Mesenchymal stem cell (in vitro differentiated cells and primary cell): Measurements from ENCODE around the gene KIF26B.

Experiments used
- DNase-seq: peaks from one replicate; pipeline ENCODE4 v3.0.0-alpha.2; 2013
- H2AFZ ChIP-seq: one replicate; pipeline ENCODE4 v1.6.1; 2013; ENCODE audit warnings: low read depth, mild to moderate bottlenecking, control low read depth, inconsistent platforms, low read length, moderate library complexity
- H2AK5ac ChIP-seq: 2 replicates; pipeline ENCODE4 v1.6.1; 2013; ENCODE audit warnings: low read length, moderate library complexity, mild to moderate bottlenecking, inconsistent platforms; ENCODE audit not compliant: severe bottlenecking
- H2BK120ac ChIP-seq: one replicate; pipeline ENCODE4 v1.6.1; 2013; ENCODE audit warnings: low read depth, mild to moderate bottlenecking, inconsistent platforms, low read length, moderate library complexity
- H2BK12ac ChIP-seq, 2 experiments: one replicate each; pipeline ENCODE4 v1.6.1; 2013; ENCODE audit warnings: inconsistent platforms in 2 of 2, low read length in 2 of 2, mild to moderate bottlenecking in 2 of 2, moderate library complexity in 2 of 2, control low read depth in 1 of 2
- H2BK15ac ChIP-seq: one replicate; pipeline ENCODE4 v1.6.1; 2013; ENCODE audit warnings: mild to moderate bottlenecking, low read depth, inconsistent platforms; ENCODE audit not compliant: poor library complexity, severe bottlenecking
- H2BK5ac ChIP-seq: 2 replicates; pipeline ENCODE4 v1.6.1; 2013; ENCODE audit warnings: low read depth, mild to moderate bottlenecking, low read length, control low read depth, inconsistent platforms; ENCODE audit not compliant: poor library complexity, severe bottlenecking
- H3K14ac ChIP-seq, 2 experiments: one replicate each; pipeline ENCODE4 v1.6.1; 2013; ENCODE audit warnings: inconsistent platforms in 2 of 2, low read length in 2 of 2, control low read depth in 1 of 2, mild to moderate bottlenecking in 1 of 2, moderate library complexity in 1 of 2
- H3K18ac ChIP-seq, 2 experiments: one replicate each; pipeline ENCODE4 v1.6.1; 2013; ENCODE audit warnings: inconsistent platforms in 2 of 2, low read length in 2 of 2, control low read depth in 1 of 2, low read depth in 1 of 2, mild to moderate bottlenecking in 1 of 2
- H3K23ac ChIP-seq, 2 experiments: one replicate each; pipeline ENCODE4 v1.6.1; 2013; ENCODE audit warnings: inconsistent platforms in 2 of 2, low read length in 2 of 2, mild to moderate bottlenecking in 2 of 2, moderate library complexity in 2 of 2, control low read depth in 1 of 2
- H3K27ac ChIP-seq: 2 replicates; pipeline ENCODE4 v1.5.1; 2013; ENCODE audit warnings: mild to moderate bottlenecking, moderate library complexity, low read length, control low read depth, inconsistent platforms; ENCODE audit not compliant: poor library complexity, severe bottlenecking
- H3K27me3 ChIP-seq, 2 experiments: 2 replicates each; pipeline versions ENCODE4 v1.6.1 to v1.7.0; 2013; ENCODE audit warnings: low read length in 2 of 2, mild to moderate bottlenecking in 2 of 2, moderate library complexity in 2 of 2, control low read depth in 1 of 2, inconsistent platforms in 1 of 2; ENCODE audit not compliant: control insufficient read depth in 1 of 2, insufficient read depth in 1 of 2
- H3K36me3 ChIP-seq, 2 experiments: 2 replicates each; pipeline versions ENCODE4 v1.6.1 to v1.7.0; 2013; ENCODE audit warnings: low read length in 2 of 2, control low read depth in 1 of 2, inconsistent platforms in 1 of 2, low read depth in 1 of 2, mild to moderate bottlenecking in 1 of 2; ENCODE audit not compliant: insufficient read depth in 2 of 2, control insufficient read depth in 1 of 2
- H3K4ac ChIP-seq, 2 experiments: one replicate each; pipeline ENCODE4 v1.6.1; 2013; ENCODE audit warnings: inconsistent platforms in 2 of 2, low read length in 2 of 2, mild to moderate bottlenecking in 2 of 2, moderate library complexity in 2 of 2, control low read depth in 1 of 2, low read depth in 1 of 2
- H3K4me1 ChIP-seq: 2 replicates; pipeline ENCODE4 v1.6.1; 2013; ENCODE audit warnings: low read depth, low read length, control low read depth; ENCODE audit not compliant: control insufficient read depth, insufficient read depth
- H3K4me2 ChIP-seq: 2 replicates; pipeline ENCODE4 v1.6.1; 2013; ENCODE audit warnings: low read length, mild to moderate bottlenecking, inconsistent platforms; ENCODE audit not compliant: poor library complexity, severe bottlenecking
- H3K4me3 ChIP-seq, 2 experiments: 2 replicates each; pipeline versions ENCODE4 v1.5.1 to v1.7.0; 2013; ENCODE audit warnings: low read length in 2 of 2, mild to moderate bottlenecking in 2 of 2, control low read depth in 1 of 2, low read depth in 1 of 2; ENCODE audit not compliant: insufficient read depth in 1 of 2
- H3K79me1 ChIP-seq: replicated peaks from 2 replicates; pipeline ENCODE4 v1.6.1; 2013; ENCODE audit warnings: mild to moderate bottlenecking, control low read depth, low read length, inconsistent platforms; ENCODE audit not compliant: poor library complexity, severe bottlenecking
- H3K9ac ChIP-seq: 2 replicates; pipeline ENCODE4 v1.7.0; 2013; ENCODE audit warnings: mild to moderate bottlenecking, low read length, moderate library complexity
- H3K9me3 ChIP-seq: 2 replicates; pipeline ENCODE4 v1.7.0; 2013; ENCODE audit warnings: mild to moderate bottlenecking, low read length; ENCODE audit not compliant: control insufficient read depth
- H4K8ac ChIP-seq: one replicate; pipeline ENCODE4 v1.6.1; 2013; ENCODE audit warnings: inconsistent platforms, mild to moderate bottlenecking, low read length, moderate library complexity
- H4K91ac ChIP-seq: one replicate; pipeline ENCODE4 v1.6.1; 2013; ENCODE audit warnings: mild to moderate bottlenecking, low read length, inconsistent platforms
- WGBS: methylation state at CpG from one replicate; pipeline ENCODE4 v1.1.7; 2013; ENCODE audit warnings: mixed read lengths; 5-methylcytosine and 5-hydroxymethylcytosine counted together

The KIF26B gene

DNA sequence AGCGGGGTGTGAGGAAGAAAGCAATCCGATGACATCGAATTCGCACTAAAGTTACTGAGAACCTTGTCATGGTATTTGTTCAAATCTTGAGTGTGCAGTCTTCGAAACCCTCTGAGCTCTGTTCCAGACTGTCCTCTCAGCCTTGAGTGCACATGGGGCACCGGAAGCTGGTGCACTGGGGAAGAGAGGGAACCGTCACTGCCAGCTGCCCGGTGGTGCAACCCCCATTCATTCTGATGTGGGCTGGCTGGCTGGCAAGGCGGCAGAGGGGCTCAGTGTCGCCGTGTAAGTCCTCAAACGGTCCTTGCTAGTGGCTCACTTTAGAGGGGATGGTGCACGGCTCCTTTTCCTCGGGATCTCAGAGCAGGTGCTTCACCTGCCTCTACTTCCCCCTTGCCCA is 137.4 kb downstream of the KIF26B start:
- 83% methylated on average over 11 of the region's 14 CpGs for WGBS
- peaks cover 0 to 12% of the 10 kb centered on the region in 2 experiments for H3K27me3 ChIP-seq
- H2BK120ac ChIP-seq = no peak overlapping the region
- no peak overlapping the region for H3K27ac ChIP-seq
- no peaks in the 10 kb centered on the region for H3K79me1 ChIP-seq
- no peak overlapping the region for H2BK12ac ChIP-seq
- no peak overlapping the region for H3K4me2 ChIP-seq
- H3K4me3 ChIP-seq = no peak overlapping the region
- H2BK15ac ChIP-seq = no peak overlapping the region
- no peak overlapping the region for H4K91ac ChIP-seq
- no peak overlapping the region for H3K23ac ChIP-seq
- H3K9me3 ChIP-seq = no peaks in the 10 kb centered on the region
- H2AFZ ChIP-seq = no peak overlapping the region
- H2AK5ac ChIP-seq = no peak overlapping the region
- DNase-seq = no peak
- no peaks in the 10 kb centered on the region for H3K4me1 ChIP-seq
- H2BK5ac ChIP-seq = no peak overlapping the region
- peak overlapping the region in 1 of 2 experiments; percentile 58 for H3K14ac ChIP-seq
- H3K18ac ChIP-seq = peak overlapping the region; percentile 2 to 51
- no peak overlapping the region for H4K8ac ChIP-seq
- no peaks in the 10 kb centered on the region for H3K36me3 ChIP-seq
- H3K9ac ChIP-seq = no peak overlapping the region
- no peak overlapping the region for H3K4ac ChIP-seq

DNA sequence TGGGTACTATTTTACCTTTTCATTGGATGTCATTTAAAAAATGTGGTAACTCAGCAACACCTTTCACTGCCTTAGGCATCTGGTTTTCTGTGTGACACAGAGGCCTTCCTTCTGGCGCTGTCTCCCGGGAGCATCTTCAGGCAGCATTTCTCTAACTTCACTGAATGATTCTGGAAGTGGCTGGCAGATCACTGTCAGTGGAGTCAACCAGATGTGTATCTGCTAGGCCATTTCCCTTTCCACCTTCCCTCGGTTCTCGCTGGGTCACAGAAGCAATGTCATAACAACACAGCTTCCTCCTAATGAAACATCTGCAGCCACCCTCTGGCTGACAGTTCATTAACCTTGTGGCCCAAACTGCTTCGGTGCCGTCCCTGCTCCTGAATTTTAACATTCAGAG is 137.8 kb downstream of the KIF26B start:
- Histone ChIP-seq H3K36me3 (no peaks in the 10 kb centered on the region), H3K23ac (no peak overlapping the region), H3K4ac (no peak overlapping the region), H2AFZ (no peak overlapping the region), H4K8ac (no peak overlapping the region), H4K91ac (no peak overlapping the region), H3K9me3 (no peaks in the 10 kb centered on the region), H3K9ac (no peak overlapping the region), H3K27me3 (peaks cover 0 to 12% of the 10 kb centered on the region in 2 experiments), H3K27ac (no peak overlapping the region), H2AK5ac (no peak overlapping the region), H3K18ac (peak overlapping the region in 1 of 2 experiments; percentile 2), H2BK12ac (peak overlapping the region in 1 of 2 experiments; percentile 7), H3K4me2 (no peak overlapping the region), H3K14ac (no peak overlapping the region), H3K4me3 (no peak overlapping the region), H3K79me1 (no peaks in the 10 kb centered on the region), H2BK15ac (no peak overlapping the region), H2BK5ac (no peak overlapping the region), H2BK120ac (no peak overlapping the region), H3K4me1 (no peaks in the 10 kb centered on the region)
- no peak for DNase-seq
- WGBS = 39% methylated on average over 4 of the region's 6 CpGs

DNA sequence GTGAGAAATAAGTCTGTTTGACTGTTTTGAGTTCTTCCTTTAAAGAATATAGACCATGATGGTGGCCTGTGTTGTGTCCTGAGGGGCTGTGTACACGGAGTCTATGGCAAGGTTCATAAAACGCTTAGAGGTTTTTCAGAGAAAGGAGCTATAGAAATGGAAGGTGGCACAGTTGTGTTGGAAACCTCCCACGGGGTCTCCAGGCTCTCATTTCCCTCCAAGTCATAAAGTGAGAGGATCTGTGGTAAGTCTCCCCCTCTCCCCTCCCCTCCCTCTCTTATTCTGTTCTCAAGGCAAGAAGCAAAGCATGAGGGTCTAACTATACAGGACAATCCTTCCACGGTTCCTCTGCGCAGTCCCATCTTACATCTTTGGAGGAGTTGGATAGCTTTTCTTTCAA is 139.2 kb downstream of the KIF26B start:
- Histone ChIP-seq H2BK120ac (no peak overlapping the region), H2BK15ac (no peak overlapping the region), H3K36me3 (no peaks in the 10 kb centered on the region), H3K9ac (no peak overlapping the region), H2AK5ac (no peak overlapping the region), H2AFZ (no peak overlapping the region), H2BK12ac (no peak overlapping the region), H3K4me2 (no peak overlapping the region), H3K4me1 (no peaks in the 10 kb centered on the region), H2BK5ac (no peak overlapping the region), H3K18ac (no peak overlapping the region), H3K9me3 (no peaks in the 10 kb centered on the region), H3K27ac (no peak overlapping the region), H3K4ac (no peak overlapping the region), H3K27me3 (peaks cover 0 to 12% of the 10 kb centered on the region in 2 experiments), H4K91ac (no peak overlapping the region), H3K14ac (no peak overlapping the region), H4K8ac (no peak overlapping the region), H3K23ac (no peak overlapping the region), H3K4me3 (no peak overlapping the region), H3K79me1 (no peaks in the 10 kb centered on the region)
- DNase-seq = no peak
- WGBS = 90% methylated on average over 2 of the region's 5 CpGs

DNA sequence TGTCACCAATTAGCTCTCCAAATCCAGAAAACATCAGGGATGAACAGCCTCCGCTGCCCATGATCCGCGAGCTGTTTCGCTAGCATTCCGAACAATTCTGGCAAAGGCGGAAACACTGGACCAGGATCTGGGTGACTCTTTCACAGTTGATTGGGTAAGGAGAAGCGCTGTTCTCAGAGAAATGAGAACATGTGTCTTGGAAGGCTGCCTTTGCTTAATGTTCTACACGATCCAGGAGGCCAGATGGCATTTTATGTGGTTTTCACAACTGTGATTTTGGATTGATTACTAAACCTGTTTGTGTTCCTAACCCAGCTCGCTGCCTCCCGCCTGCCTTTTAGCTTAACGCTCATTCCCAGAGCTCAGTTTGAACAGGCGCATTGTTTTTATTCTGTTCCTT is 144.0 kb downstream of the KIF26B start:
- H2BK15ac ChIP-seq = no peak overlapping the region
- no peak overlapping the region for H3K14ac ChIP-seq
- no peaks in the 10 kb centered on the region for H3K79me1 ChIP-seq
- H2AFZ ChIP-seq = no peak overlapping the region
- no peaks in the 10 kb centered on the region for H3K9me3 ChIP-seq
- H3K36me3 ChIP-seq = no peaks in the 10 kb centered on the region
- peaks cover 2% of the 10 kb centered on the region for H3K4me1 ChIP-seq
- no peak overlapping the region for H3K23ac ChIP-seq
- peak overlapping the region in 1 of 2 experiments; percentile 28 for H3K4me3 ChIP-seq
- no peak overlapping the region for H2BK12ac ChIP-seq
- no peak for DNase-seq
- H3K27me3 ChIP-seq = peaks cover 0 to 18% of the 10 kb centered on the region in 2 experiments
- peak overlapping the region; percentile 14 for H3K9ac ChIP-seq
- no peak overlapping the region for H3K4ac ChIP-seq
- 83% methylated on average over 12 of the region's 12 CpGs for WGBS
- no peak overlapping the region for H3K27ac ChIP-seq
- H2AK5ac ChIP-seq = no peak overlapping the region
- H3K4me2 ChIP-seq = no peak overlapping the region
- no peak overlapping the region for H3K18ac ChIP-seq
- no peak overlapping the region for H2BK120ac ChIP-seq
- no peak overlapping the region for H4K8ac ChIP-seq
- H2BK5ac ChIP-seq = no peak overlapping the region
- H4K91ac ChIP-seq = no peak overlapping the region
